HG03095 (cell line): ENCODE data around the gene SAMD4A.
A peak's percentile ranks its signal among the peaks of the same experiment; 100 is the strongest.

Experiments used
- ATAC-seq: cut with Tn5 transposase; IDR thresholded peaks from one replicate; pipeline ENCODE4 v1.9.1; 2021; ENCODE audit warnings: moderate library complexity; ENCODE audit not compliant: unreplicated experiment

SAMD4A gene

DNA sequence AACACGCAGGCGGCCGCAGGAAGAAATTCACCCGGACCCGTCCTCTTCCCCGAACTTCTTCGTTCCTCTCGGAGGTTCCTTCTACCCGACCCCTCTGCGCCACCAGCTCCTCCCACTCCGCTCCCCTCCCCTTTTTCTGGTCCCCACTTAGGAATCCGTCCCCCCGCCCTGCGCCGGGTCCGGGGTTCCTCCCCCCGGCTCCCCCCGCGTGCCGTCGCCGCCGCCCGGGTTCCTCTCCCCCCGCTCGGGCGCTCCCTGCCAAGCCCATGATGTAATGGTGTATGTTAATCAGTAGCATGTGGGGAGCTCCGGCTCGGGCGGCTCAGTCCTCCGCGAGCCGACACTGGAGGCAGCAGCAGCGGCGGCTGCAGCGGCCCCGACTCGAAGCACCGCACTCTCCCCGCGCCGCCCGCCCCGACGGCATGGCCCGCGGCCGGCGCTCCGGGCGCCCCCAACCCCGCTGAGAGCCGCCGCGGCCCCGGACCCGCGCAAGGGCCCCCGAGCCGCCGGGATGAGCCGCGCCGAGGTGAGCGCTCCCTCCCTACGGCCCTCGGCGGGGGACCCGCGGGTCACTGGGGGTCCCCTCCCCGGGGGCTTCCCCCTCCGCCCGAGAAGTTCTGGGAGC, 1.0 kb upstream of the SAMD4A start:
- ATAC-seq = peak; percentile 44

DNA sequence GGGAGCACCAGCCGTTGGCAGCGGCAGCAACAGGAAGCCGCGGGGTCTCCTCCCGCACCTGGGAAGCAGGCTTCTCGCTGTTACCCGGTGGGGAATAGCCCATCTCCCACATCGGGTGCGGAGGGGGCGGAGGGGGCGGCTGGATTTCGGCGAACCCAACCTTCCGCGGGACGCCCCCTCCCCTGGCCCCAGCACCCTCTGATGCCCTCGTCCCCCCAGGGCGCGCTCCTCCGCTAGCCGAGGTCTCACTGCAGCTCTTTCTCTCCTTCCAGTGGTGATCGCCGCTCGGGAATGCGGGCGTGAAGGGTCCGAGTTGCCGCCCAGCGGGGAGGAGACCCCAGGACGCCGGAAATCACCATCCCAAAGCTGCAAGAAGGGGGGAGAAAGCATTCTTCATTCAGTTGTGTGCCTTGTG, 303 bp downstream of the SAMD4A start:
- ATAC-seq = no peak

DNA sequence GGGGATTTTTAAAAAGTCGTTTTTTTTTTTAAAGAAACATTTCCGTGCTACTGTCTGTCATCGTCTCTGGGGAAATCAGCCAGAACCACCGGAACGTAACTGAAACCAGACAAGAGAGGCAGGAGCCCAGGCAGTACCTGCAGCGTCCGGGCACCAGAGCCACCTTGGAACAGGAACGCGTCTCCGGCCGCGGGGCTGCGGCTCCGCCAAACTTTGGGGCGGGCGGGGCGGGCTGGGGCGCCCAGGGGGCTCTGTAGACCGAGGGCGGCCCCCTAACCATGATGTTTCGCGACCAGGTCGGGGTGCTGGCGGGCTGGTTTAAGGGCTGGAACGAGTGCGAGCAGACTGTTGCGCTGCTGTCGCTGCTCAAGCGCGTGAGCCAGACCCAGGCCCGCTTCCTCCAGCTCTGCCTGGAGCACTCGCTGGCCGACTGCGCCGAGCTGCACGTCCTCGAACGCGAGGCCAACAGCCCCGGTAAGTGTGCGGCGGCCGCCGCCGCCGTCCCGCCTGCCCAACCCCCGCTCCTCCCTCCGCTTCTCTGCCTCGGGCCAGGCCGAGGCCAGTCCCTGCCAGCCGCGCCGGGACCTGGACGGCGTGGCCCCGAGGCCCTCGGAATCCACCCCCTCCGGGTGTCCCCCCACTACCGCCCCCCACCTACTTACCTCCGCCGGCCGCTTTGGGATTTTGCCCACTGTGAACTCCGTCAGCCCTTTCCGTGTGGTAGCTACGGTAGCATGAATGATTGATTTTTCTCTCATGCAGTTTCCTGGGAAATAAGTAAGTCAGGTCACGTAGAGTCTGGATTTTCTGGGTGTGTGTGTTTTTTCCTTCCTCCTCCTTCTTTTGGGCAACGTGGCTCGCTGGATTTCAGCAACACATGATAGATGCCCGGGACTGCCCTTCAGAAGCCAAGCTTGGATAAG, 972 bp downstream of the SAMD4A start:
- ATAC-seq = no peak

DNA sequence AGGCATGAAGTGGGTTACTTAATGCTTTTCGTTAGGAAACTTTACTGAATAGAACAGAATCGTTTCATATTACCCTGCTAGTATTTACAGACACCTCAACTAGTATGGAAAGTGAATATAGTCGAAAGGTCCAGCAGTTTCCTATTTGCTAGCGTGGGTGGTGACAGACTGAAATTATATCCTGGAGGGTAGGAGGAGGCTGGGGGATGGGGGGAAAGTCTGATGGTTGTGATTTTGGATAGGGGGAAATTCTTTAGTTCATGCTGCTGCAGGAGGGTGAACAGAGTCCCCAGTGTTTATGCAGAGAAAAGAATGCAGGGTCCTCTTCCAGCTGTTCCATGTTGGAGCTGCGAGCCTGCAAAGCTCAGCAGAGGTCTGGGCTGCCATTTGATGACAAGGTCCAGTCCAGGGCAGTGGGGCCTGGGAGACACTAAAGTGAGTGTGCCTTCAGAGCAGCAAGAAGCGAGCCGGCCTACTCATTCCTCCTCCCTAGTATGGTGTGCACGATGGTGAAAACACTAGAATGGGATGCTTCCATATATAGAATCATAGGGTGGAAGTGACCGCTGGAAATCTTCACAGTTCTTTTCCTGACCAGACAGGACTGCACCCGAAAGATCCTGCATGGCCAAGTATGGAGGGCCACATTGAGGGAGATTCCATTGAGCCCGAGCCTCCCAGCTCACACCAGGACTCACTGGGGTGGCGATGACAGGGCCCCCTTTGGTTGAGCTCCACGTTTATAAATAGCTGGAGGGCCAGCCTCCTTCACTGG, 2.1 kb downstream of the SAMD4A start:
- ATAC-seq = no peak

DNA sequence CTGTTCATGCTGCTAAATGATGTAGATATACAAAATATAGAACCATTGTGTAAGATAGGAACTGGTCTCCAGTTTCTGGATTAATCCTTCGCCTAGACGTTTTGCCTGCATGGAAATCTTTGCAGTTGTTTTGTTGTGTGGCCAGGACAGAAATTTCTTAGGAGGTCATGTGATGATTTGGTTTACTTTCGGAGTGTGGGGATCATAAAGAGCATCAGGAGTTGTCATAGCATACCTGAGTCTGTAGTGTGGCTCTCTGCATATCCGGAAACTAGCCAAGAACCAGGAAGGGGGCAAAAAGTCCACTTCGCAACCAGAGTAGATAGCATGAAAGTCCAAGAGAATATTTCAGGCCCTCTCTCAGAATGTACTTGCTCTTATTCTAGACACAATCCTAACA, 3.1 kb downstream of the SAMD4A start:
- no peak for ATAC-seq

DNA sequence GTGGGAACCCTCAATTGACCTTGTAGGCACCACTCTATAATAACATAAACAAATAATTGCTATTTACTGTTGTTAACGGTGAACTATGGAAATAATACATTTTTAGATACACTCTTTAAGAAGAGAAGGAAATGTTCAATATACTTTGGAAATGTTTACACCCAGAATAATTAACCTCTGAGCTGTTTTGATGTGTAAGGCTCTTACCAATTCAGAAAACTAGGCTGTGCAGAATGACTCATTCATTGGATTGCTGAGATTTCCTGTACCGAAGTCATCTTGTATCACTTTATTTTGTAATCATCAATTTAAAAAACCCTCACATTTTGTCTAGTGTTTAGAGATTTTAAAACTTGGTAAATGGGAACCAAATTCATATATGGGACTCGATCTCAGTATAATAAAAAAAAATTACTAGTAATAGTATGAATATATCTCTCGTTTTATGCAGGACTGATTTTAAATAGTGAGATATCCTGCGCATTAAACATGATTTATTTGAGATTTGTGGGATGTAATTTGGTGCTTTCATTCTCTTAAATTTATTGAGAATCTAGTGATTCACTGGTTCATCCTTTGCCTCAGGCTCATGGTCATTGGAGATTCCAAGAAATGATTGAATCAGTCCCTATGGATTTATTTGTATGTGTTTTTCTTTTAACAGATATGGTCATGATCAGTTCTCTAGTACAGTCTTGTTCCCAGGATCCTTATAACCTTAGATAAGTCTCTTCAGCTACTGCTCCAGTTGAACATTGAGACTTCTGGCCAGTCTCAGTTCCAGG, 3.9 kb downstream of the SAMD4A start:
- ATAC-seq = no peak

DNA sequence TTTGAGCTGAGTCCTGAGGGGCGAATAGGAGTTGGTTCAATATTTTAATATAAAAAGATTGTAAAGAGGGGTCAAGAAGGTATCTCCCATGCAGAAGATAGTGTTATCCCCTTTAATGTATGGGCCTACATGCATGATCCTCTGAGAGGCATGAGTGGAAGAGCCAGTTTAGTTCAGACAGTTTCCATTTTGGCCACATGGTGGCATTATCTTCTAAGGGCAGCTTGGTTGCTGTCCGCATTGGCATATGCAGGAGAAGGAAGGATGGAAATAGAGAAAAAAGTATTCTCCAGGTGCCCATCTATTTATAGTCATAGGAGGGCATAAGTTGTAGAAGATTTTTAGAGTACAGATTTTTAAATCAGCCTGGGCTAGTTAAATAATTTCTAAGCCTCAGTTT, 5.4 kb downstream of the SAMD4A start:
- ATAC-seq = no peak

DNA sequence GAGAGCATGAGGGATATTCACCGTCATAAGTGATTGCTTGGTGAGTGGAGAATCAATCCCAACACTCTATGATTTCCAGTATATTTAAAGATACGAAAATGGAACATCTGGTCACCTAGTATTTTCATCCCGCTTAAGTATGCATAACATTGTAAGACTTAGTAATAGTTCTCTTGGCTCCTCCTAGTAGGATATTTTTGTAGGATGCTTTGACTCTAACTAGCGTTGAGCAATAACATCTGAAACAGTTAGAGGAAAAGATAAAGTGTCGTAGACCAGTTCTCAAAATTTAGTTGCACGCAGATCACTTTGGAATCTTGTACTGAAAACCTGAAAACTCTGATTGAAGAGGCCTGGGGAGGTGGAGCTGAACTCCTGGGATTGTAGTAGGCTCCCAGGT, 7.6 kb downstream of the SAMD4A start:
- ATAC-seq = no peak

DNA sequence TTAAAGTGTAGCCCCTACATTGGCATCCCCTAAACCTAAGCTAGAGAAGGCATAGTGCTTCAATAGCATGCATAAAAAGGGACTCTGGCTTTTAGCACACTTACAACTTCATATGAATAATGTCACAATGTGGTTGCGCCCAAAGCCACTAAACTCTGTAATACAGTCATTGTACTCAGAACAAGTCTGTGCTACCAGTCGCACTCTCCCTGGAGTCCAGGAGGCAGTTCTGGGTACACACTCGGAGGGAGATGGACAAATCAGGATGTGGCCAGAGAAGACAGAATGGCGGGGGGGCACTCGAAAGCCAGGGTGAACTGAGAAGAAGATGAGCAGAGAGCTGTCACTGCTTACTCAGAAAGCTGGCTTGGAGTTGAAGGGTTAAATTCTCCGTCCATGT, 10.6 kb downstream of the SAMD4A start:
- no peak for ATAC-seq

DNA sequence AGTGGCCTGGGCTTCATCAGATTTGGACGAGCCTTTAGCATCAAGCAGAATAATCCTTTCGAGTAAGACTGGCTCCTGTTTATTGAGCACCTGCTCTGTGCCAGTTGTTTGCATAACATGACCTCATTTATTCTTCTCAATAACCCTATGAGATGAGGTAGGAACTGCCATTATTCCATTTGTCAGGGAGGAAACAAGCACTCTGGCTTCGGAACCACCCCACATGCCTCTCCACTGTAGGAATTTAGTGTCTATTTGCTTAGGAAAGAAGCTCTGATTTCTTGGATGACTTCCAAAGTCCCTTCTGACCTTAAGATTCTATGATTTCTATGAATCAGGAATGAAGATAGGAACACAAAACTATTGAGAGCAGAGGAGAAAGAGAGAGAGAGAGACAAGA, 11.0 kb downstream of the SAMD4A start:
- no peak for ATAC-seq

DNA sequence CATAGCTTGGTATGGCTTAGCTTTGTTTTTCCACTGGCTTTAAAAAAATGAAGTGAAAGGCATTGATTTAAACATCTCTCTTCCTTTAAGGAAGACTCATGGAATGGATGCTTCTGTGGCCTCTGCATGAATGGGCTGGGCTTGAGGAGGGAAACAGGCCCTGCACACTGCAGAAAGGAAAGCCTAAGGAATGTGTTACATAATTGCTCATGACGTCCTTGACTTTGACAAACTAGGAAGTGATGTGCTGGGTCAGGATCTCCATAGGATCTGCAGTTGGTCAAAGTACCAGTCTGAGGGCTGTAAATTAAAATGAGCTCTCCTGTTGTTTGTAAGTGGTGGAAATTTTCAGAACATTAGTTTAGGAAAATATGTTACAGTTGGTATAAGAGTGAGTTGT, 12.7 kb downstream of the SAMD4A start:
- no peak for ATAC-seq

DNA sequence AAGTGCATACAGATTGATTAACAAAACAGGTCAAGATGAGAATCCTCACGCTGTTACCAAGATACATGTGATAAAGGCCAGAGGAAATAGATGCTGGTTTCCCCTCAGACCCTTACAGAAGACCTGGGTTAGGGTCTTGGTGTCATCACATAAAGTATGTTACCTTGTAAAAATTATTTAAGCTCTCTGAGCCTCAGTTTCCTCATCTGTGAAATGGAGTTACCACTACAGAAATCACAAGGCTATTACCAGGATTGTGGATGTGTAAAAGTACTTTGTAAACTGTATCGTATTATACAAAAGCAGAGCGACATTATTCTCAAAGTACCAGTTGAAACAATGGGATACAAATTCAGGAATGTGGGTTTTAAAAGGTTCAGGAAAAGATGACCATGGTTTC, 14.0 kb downstream of the SAMD4A start:
- no peak for ATAC-seq

DNA sequence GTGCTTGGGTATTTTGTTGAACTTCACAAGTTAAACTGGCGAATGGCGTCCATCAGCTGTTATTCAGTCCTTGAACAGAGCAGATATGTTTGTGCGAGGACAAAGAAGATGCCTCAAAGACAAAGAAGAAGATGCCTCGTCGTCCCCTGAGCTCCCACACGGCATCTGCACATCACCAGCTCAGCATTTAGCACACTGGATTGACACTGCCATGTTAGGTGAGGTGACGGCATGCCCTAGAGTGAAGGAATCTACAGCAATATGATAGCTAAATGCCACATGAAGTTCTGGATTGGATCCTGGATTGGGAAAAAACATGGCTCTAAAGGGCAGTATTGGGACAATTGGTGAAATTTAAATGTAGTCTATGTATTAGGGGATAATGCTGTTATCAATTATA, 15.4 kb downstream of the SAMD4A start:
- no peak for ATAC-seq

DNA sequence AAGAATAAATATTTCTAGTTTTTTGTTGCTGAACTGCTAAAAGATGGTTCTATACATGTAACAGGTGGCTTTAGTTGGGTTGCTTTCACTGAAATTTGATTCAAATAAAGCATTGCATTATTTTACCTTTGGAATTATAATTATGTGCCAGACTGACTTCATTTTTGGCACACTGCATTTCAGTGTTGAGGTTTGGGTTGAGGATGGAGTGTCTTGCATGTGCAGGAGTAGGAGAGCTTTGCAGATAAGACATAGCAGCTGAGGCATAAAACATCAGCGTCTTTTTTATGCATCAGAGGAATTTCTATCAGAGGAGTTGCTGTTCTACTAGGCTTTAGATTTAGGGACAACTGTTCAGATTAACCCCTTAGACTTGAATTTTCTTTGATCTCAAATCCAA, 17.2 kb downstream of the SAMD4A start:
- no peak for ATAC-seq

DNA sequence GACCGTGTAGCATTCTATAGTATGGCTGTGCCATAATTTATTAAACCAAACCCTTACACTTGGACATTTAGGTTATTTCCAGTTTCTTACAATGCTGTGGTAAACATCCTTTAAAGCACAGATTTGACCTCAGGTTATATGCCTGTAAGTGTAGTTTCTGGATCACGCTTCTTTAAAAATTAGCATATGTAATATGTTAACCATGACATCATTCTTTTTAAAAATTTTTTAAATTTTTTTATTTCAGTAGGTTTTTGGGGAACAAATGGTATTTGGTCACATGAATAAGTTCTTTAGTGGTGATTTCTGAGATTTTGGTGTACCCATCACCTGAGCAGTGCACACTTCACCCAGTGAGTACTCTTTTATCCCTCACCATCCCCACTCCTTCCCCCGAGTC, 18.3 kb downstream of the SAMD4A start:
- no peak for ATAC-seq

DNA sequence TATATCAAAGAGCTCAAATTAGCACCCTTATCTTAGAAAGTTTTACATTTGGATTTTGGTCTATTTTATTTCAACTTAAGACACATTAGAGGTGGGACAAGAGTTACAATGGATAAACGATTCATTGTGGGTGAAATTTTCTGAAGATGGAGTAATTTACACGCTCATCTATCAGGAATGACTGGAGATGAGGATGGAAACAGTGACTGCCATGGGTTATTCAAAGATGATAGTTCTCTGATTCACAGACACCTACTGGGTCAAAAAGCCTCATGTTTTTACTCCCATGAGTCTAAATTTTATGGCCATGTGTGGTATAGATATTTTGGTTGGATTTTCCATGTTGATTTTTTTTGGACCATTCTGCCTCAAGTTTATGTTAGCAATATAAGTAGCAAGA, 22.1 kb downstream of the SAMD4A start:
- ATAC-seq = no peak

DNA sequence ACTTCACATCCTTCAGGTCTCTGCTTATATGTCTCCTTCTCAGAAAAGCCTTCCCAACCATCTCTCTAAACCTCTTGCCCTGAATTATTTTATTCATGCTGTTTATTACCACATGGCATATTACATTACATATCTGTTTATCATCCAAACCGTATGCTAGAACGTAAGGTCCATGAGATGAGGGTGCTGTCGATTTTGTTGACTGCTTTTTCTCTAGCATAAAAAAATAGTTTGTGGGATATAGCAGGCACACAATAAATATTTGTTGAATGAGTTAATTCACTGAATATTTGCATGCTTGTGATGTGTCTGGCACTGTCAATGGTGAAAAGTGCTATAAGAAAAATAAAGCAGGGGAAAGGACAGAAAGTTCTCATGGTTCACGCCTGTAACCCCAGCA, 22.9 kb downstream of the SAMD4A start:
- no peak for ATAC-seq

DNA sequence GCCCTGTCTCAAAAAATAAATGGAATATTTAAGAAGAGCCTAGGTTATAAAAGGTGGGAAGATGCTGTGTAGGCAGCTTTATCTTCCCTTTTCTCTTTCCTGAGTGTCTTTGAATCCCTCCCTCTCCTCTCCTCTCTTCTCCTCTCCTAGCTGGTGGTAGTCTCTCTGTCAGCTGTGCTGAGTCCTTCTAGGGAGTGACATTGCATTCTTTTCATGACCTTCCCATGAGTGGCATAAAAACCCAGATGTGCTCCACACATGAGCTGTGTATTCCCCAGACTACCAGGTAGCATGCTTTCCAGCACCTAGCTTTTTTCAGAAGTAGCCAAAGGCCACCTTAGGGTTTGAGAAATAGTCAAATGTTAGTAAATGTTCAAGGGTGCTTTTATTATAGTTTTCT, 23.6 kb downstream of the SAMD4A start:
- no peak for ATAC-seq

DNA sequence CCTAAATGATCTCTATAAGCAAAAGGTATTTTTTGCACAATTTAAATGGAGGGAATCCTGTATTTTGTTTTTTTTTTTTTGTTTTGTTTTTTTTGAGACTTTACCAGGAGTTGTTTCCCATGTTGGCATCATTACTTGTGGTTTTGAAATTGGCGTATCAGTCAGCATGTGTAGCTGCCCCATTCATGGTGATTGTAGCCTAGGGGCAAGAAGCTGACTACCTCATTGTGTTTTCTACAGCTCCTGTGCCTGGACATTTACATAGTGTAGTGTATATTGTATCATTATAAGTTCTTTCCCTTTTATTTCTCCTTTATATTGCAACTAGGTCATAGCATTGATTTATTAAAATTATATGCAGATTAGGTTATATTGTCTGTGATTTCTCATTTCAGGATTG, 24.5 kb downstream of the SAMD4A start:
- ATAC-seq = no peak

DNA sequence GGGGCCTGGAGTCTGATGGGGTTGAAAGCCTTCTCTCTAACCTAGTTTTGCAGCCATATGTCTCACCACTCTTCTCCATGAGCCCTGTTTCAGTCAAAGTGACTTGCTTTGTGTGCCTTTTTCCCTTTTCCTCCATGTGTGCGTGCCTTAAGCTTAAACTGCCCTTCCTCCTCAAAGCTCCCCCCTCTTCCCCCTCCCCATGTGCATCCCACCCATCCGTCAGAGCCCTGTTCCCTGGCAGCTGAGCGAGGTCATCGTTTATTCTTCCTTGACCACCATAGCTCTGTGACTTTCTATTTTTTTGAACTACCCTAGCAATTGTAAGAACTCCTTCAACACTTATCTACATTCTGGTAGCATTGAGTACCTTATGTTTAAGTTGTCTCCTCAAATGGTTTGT, 24.9 kb downstream of the SAMD4A start:
- no peak for ATAC-seq

DNA sequence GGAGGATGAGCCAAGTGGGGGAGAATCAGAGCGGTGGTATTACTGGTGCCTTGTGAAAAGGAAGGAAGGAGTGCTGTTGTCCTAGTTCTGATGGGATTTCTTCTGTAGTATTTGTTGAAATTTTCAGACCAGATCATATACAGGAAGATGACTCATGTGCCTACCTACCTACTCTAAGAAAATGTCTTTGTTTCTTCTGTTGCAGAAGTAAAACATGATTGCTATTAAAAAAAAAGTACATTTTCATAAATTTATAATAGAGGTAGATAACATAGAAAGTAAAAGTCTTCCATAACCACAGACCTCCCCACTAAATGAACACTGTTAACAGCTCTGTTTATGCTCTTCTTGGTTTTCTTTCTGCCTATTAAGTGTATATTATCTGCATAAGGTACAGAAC, 26.9 kb downstream of the SAMD4A start:
- ATAC-seq = no peak
